ENCODE results near the gene HSPA1A.
"Not testable (repeated sequence)": the region's sequence is repeated elsewhere in the genome, so short reads cannot be mapped to it uniquely, and the experiment has no call there.

HSPA1A gene

DNA sequence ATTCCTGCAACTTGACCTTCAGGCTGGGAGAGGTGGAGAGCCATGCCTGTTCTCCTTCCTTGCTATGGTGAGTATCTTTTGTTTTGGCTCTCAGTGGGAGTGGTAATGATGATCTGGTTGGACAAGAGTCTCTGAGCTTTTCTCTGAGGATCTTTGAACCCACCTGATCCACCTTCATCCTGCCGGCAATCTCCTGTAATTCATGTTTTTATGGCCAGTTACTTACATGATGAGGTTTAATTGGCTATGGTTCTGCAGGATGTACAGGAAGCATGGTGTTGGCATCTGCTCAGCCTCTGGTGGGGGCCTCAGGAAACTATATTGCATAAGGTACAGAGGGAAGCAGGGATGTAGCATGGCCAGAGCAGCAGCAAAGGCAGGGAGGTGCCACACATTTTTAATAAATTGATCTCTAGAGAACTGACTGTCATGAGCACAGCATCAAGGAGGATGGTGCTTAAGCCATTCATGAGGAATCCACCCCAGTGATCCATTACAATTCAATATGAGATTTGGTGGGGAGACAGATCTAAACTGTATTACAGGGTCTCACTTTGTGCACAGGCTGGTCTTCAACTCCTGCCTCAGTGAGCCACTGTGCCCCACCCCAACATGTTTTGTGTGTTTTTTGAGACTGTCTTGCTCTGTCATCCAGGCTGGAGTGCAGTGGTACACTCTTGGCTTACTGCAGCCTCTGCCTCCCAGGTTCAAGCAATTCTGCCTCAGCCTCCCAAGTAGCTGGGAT is 22.2 kb downstream of the HSPA1A start:
- DNase-seq: no peak

- not testable (repeated sequence) for DNase-seq
Measured at GRCh38 chr6:31838114-31838553, 22.8 kb downstream of the HSPA1A start.

DNA sequence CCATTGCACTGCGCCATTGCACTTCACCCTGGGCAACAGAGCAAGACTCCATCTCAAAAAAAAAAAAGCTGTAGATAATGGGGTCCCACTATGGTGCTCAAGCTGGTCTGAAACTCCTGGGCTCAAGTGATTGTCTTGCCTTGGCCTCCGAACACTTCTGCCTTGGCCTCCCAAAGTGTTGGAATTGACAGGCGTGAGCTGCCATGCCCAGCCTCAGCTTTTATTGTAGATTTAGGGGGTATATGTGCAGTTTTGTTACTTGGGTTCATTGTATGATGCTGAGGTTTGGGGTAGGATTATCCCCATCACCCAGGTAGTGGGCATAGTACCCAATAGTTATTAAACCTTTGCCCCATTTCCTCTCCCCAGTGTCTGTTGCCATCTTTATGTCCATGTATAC is 23.6 kb downstream of the HSPA1A start:
- no peak for DNase-seq

DNA sequence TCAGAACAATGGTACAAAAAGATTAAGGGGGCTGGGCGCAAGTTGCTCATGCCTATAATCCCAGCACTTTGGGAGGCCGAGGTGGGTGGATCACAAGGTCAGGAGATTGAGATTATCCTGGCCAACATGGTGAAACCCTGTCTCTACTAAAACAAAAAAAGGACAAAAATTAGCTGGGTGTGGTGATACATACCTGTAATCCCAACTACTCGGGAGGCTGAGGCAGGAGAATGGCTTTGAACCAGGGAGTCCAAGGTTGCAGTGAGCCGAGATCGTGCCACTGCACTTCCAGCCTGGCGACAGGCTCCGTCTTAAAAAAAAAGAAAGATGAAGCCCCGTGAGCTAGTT is 24.4 kb downstream of the HSPA1A start:
- not testable (repeated sequence) for DNase-seq

GRCh38 chr6:31842053-31842452 is 26.7 kb downstream of the HSPA1A start:
- DNase-seq: no peak

GRCh38 chr6:31844507-31844906 is 29.2 kb downstream of the HSPA1A start:
- DNase-seq: no peak

- no peak for DNase-seq
Measured at GRCh38 chr6:31847276-31847978, 32.1 kb downstream of the HSPA1A start.

GRCh38 chr6:31850765-31851484 is 35.6 kb downstream of the HSPA1A start:
- DNase-seq: no peak

GRCh38 chr6:31851485-31851832 is 36.1 kb downstream of the HSPA1A start:
- no peak for DNase-seq

GRCh38 chr6:31851980-31852718 is 36.8 kb downstream of the HSPA1A start:
- DNase-seq: not testable (repeated sequence)

DNA sequence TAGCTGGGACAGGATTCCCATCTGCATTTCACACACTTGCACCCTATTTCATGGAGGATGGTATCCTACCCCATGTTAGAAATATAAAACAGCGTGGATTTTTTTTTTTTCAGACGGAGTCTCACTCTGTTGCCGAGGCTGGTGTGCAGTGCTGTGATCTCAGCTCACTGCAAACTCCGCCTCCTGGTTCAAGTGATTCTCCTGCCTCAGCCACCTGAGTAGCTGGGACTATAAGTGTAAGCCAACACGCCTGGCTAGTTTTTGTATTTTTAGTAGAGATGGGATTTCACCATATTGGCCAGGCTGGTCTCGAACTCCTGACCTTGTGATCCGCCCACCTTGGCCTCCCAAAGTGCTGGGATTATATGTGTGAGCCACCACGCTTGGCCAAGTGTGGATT is 42.4 kb downstream of the HSPA1A start:
- DNase-seq: not testable (repeated sequence)

- DNase-seq: no peak
Measured at GRCh38 chr6:31858707-31859106, 43.4 kb downstream of the HSPA1A start.

DNA sequence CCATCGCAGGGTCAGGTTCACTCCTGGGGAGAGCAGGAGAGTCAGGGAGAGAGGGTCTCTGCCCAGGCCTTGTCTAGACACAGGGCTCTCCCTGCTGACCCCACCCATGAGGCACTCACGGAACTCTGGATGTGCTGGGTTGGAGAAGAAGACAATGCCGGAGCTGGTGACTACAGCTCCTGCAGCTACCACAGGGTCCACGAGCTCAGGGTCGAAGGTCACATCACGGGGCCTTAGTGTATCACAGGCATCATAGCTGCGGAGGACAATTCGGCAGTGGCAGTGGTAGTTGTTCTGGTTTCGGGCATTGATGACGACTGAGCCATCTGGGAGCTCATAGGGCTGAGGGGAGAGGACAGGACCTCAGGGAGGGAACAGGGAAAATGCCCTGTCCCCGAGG is 44.6 kb downstream of the HSPA1A start:
- DNase-seq: no peak

DNA sequence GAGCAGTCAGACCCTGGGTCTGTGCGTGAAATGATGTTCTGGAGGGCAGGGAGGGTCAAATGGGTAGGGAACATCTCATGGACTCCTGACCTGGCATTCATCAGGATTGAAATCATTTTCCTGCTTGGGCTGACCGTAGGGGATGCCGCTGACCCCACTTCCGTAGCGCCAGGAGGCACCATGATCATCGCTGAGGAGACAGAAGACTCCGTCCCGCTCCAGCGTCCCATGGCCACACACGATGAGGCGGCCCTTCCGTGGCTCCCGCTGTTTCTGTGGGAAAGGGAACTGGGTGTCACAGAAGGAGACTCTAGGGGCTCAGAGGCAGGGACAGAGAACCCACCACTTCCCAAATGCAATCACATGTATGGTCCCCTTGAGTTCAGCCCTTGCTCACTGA is 45.0 kb downstream of the HSPA1A start:
- DNase-seq: no peak

GRCh38 chr6:31861150-31861549 is 45.8 kb downstream of the HSPA1A start:
- no peak for DNase-seq

DNA sequence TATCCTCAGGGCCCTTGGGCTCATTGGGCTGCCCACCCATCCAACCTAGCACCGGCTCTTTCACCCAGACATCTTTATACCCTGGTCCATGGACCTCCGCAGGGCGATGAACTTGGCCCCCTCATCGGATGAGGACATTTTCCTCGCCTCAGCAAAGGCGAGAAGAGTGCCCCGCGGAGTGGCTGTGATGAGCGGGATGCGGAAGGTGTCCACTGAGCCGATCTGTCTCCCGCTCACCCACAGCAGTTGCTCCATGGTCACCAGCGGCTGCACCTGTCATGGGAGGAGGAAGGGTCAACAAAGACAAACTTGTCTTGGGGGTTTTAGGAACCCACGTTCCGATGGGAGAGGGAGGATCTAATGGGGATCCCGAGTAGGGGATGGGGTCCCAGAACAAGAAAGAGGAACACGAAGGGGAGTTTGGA is 46.6 kb downstream of the HSPA1A start:
- no peak for DNase-seq

- DNase-seq: peak; percentile 98
Measured at GRCh38 chr6:31862344-31863235, 47.2 kb downstream of the HSPA1A start, which contains the start of gene NEU1. Gene NEU1, minus strand, starts transcription at chr6:31862821. Its CDS starts 45 bp downstream, at chr6:31862776.

DNA sequence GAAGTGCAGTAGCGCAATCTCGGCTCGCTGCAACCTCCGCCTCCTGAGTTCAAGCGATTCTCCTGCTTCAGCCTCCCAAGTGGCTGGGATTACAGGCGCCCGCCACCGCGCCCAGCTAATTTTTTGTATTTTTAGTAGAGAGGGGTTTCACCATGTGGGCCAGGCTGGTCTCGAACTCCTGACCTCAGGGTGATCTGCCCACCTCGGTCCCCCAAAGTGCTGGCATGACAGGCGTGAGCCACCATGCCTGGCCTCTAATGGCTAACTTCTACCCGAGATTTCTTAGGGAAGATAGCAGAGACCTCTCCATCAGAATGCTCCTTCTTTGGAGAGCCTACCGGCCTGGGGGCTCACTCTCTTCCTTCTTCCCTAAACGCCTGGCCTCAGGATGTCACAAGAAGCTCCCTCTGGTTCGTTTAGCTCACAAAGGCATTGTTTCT is 48.8 kb downstream of the HSPA1A start:
- not testable (repeated sequence) for DNase-seq

GRCh38 chr6:31864818-31865204 is 49.5 kb downstream of the HSPA1A start:
- no peak for DNase-seq

- no peak for DNase-seq
Measured at GRCh38 chr6:31865205-31866118, 50.1 kb downstream of the HSPA1A start.
